HepG2 (cell line): ENCODE measurements around the gene ASIC2. TPM values are rescaled to one million over a fixed set of nuclear protein-coding genes. Genes with fewer than 3 reads are reported as not detected.

Experiments
- ATAC-seq: fragments of 200-7000 bp; cut with Tn5 transposase; 3 replicates; pipeline ENCODE4 v1.9.1; 2020; ENCODE audit warnings: mild to moderate bottlenecking, moderate library complexity
- BruUV-seq: library from RNA; stranded (reverse); fragments of 400-500 nt; replicated peaks from 2 replicates; lab custom pipeline; 2021; lab: Mats Ljungman, UMichigan
- CTCF ChIA-PET: fragments of 300-600 bp; formaldehyde crosslinking; extraction: SDS; loops from one replicate; lab custom pipeline; 2021; ENCODE audit warnings: low total read pairs, inconsistent platforms, low intra/inter-chr PET ratio; lab: Yijun Ruan, JAX
- POLR2A ChIA-PET: fragments of 350-600 bp; sonication (Branson Sonifier 250); formaldehyde crosslinking; loops from one replicate; lab custom pipeline; 2020; ENCODE audit warnings: antibody characterized with exemption, inconsistent platforms; lab: Yijun Ruan, JAX
- DNase-seq: peaks from one replicate; pipeline ENCODE4 v3.0.0-alpha.2; 2015; ENCODE audit warnings: low spot score
- FAIRE-seq: peaks from 3 replicates; lab custom pipeline; 2011; peaks lifted over from hg19 to GRCh38; lab: Jason Lieb, UNC
- H2AFZ ChIP-seq: one replicate; pipeline ENCODE4 v1.6.1; 2011; ENCODE audit warnings: low read length, inconsistent platforms
- H3K27ac ChIP-seq: fragments of 300-600 bp; 3 replicates; pipeline ENCODE4 v1.8.0; 2011; ENCODE audit warnings: mixed run types, mild to moderate bottlenecking, mixed read lengths, low read length, inconsistent platforms; ENCODE audit not compliant: insufficient read depth; ENCODE audit errors: extremely low read length
- H3K27me3 ChIP-seq, 2 experiments: fragments of 200-600 bp in 1 of 2; 2 replicates in 1 of 2; 3 replicates in 1 of 2; pipeline versions ENCODE4 v1.6.0 to v1.8.0; 2011; ENCODE audit warnings: low read length in 2 of 2, mild to moderate bottlenecking in 2 of 2, moderate library complexity in 2 of 2, inconsistent platforms in 1 of 2; ENCODE audit not compliant: insufficient read depth in 2 of 2, control insufficient read depth in 1 of 2
- H3K36me3 ChIP-seq, 2 experiments: fragments of 200-600 bp in 1 of 2; replicated peaks in 1 of 2; 2 replicates in 1 of 2; 3 replicates in 1 of 2; pipeline versions ENCODE4 v1.5.1 to v1.8.0; 2011; ENCODE audit warnings: low read length in 2 of 2, inconsistent platforms in 1 of 2; ENCODE audit not compliant: insufficient read depth in 2 of 2, control insufficient read depth in 1 of 2
- H3K4me1 ChIP-seq: 2 replicates; pipeline ENCODE4 v1.5.1; 2012; ENCODE audit warnings: low read length, inconsistent platforms; ENCODE audit not compliant: insufficient read depth
- H3K4me2 ChIP-seq: 2 replicates; pipeline ENCODE4 v1.6.0; 2011; ENCODE audit warnings: low read depth, low read length, inconsistent platforms
- H3K4me3 ChIP-seq, 3 experiments: fragments of 200-600 bp in 1 of 3; sonication (generic), shearing (Covaris generic) in 1 of 3; replicated peaks in 1 of 3; 2 replicates each; pipeline ENCODE4 v1.5.1; 2011 to 2016; ENCODE audit warnings: low read length in 3 of 3, inconsistent platforms in 2 of 3, low read depth in 2 of 3, mild to moderate bottlenecking in 2 of 3, control low read depth in 1 of 3, mixed read lengths in 1 of 3; ENCODE audit not compliant: insufficient read depth in 1 of 3
- H3K79me2 ChIP-seq: one replicate; pipeline ENCODE4 v1.6.1; 2011; ENCODE audit warnings: low read length, inconsistent platforms; ENCODE audit not compliant: insufficient read depth
- H3K9ac ChIP-seq: 2 replicates; pipeline ENCODE4 v1.6.0; 2011; ENCODE audit warnings: mild to moderate bottlenecking, low read depth, low read length, inconsistent platforms; ENCODE audit not compliant: insufficient read depth
- H3K9me3 ChIP-seq: 2 replicates; pipeline ENCODE4 v1.5.1; 2012; ENCODE audit warnings: mild to moderate bottlenecking, low read length
- H4K20me1 ChIP-seq: 2 replicates; pipeline ENCODE4 v1.6.0; 2011; ENCODE audit warnings: inconsistent platforms, mild to moderate bottlenecking, low read length, moderate library complexity; ENCODE audit not compliant: insufficient read depth
- ATF7 ChIP-seq, 2 experiments: fragments of 450-650 bp in 1 of 2; sonication (generic) in 1 of 2; formaldehyde crosslinking in 1 of 2; IDR thresholded peaks; 2 replicates each; pipeline versions ENCODE4 v1.4.0 to v1.6.1; 2016 to 2020; ENCODE audit warnings: antibody characterized with exemption in 1 of 2, mild to moderate bottlenecking in 1 of 2, missing genetic modification reagents in 1 of 2
- GATA4 ChIP-seq: sonication (generic); IDR thresholded peaks from 2 replicates; pipeline ENCODE4 v1.6.1; 2016; ENCODE audit warnings: antibody characterized with exemption, low read depth, borderline replicate concordance
- GTF3A ChIP-seq: sonication (generic); formaldehyde crosslinking; conservative IDR thresholded peaks from 2 replicates; pipeline ENCODE4 v1.4.0; 2020; ENCODE audit warnings: mild to moderate bottlenecking, missing genetic modification reagents
- HNRNPUL1 ChIP-seq: fragments of 200-400 bp; formaldehyde crosslinking; IDR thresholded peaks from 2 replicates; pipeline ENCODE4 v1.6.1; 2017; ENCODE audit warnings: low read depth, mild to moderate bottlenecking, low read length, moderate library complexity
- KMT2B ChIP-seq: IDR thresholded peaks from 2 replicates; pipeline ENCODE4 v1.6.1; 2016; ENCODE audit warnings: missing genetic modification reagents, missing compliant biosample characterization
- NFIC ChIP-seq: IDR thresholded peaks from 2 replicates; pipeline ENCODE4 v1.6.1; 2012; ENCODE audit warnings: mild to moderate bottlenecking, low read length, inconsistent platforms
- RAD51 ChIP-seq: fragments of 450-650 bp; IDR thresholded peaks from 2 replicates; pipeline ENCODE4 v1.6.1; 2016; ENCODE audit warnings: borderline replicate concordance
- SNAPC5 ChIP-seq: sonication (generic); formaldehyde crosslinking; IDR thresholded peaks from 2 replicates; pipeline ENCODE4 v1.8.1; 2023; ENCODE audit warnings: mild to moderate bottlenecking, missing genetic modification reagents, borderline replicate concordance
- TCF7 ChIP-seq: sonication (generic); IDR thresholded peaks from 2 replicates; pipeline ENCODE4 v1.6.1; 2016; ENCODE audit warnings: antibody characterized with exemption, low read depth
- ZFP36 ChIP-seq: fragments of 150-350 bp; IDR thresholded peaks from 2 replicates; pipeline ENCODE4 v1.6.1; 2018; ENCODE audit warnings: borderline replicate concordance, low read length, low read depth; ENCODE audit not compliant: partially characterized antibody
- ZKSCAN5 ChIP-seq: sonication (generic); formaldehyde crosslinking; IDR thresholded peaks from 2 replicates; pipeline ENCODE4 v1.5.1; 2020; ENCODE audit warnings: mild to moderate bottlenecking, missing genetic modification reagents
- ZNF354B ChIP-seq: sonication (generic); formaldehyde crosslinking; IDR thresholded peaks from 2 replicates; pipeline ENCODE4 v1.8.0; 2022; ENCODE audit warnings: mild to moderate bottlenecking, missing genetic modification reagents
- ZNF570 ChIP-seq: sonication (generic); formaldehyde crosslinking; IDR thresholded peaks from 2 replicates; pipeline ENCODE4 v1.4.0; 2020; ENCODE audit warnings: mild to moderate bottlenecking, missing genetic modification reagents, borderline replicate concordance
- ZNF576 ChIP-seq: sonication (generic); formaldehyde crosslinking; IDR thresholded peaks from 2 replicates; pipeline ENCODE4 v1.4.0; 2020; ENCODE audit warnings: mild to moderate bottlenecking, missing genetic modification reagents
- ZNF782 ChIP-seq: sonication (generic); formaldehyde crosslinking; IDR thresholded peaks from 2 replicates; pipeline ENCODE4 v1.4.0; 2020; ENCODE audit warnings: missing genetic modification reagents, mild to moderate bottlenecking, borderline replicate concordance
- ZNF788 ChIP-seq: sonication (generic); formaldehyde crosslinking; IDR thresholded peaks from 2 replicates; pipeline ENCODE4 v1.5.0; 2020; ENCODE audit warnings: mild to moderate bottlenecking, missing genetic modification reagents, borderline replicate concordance
- ZNF850 ChIP-seq: sonication (generic); formaldehyde crosslinking; conservative IDR thresholded peaks from 2 replicates; pipeline ENCODE4 v1.9.0; 2021; ENCODE audit warnings: mild to moderate bottlenecking, missing genetic modification reagents
- ZNF879 ChIP-seq: sonication (generic); formaldehyde crosslinking; IDR thresholded peaks from 2 replicates; pipeline ENCODE4 v1.8.1; 2023; ENCODE audit warnings: missing genetic modification reagents
- WGBS: methylation state at CpG from one replicate; pipeline ENCODE4 v1.1.6; 2017; ENCODE audit warnings: low lambda C conversion rate; 5-methylcytosine and 5-hydroxymethylcytosine counted together
- in situ Hi-C: cut with HindIII; loops from 2 replicates; pipeline ENCODE4 v1.10.0; 2017; ENCODE audit warnings: low pct_unique_long_range_greater_than_20kb; ENCODE audit not compliant: extremely low pct_ligation_motif_present
- intact Hi-C: fragments of 100-400 bp; cut with micrococcal nuclease; formaldehyde crosslinking; loops from one replicate; pipeline ENCODE4 v1.10.0; 2022; ENCODE audit not compliant: unreplicated experiment
- polyA plus RNA-seq, 8 experiments: library from polyadenylated mRNA; depleted of rRNA in 3 of 8; stranded (reverse) in 7 of 8; unstranded in 1 of 8; fragments of >200 nt; fragmentation: Illumina TruSeq in 4 of 8; extraction: Trizol in 4 of 8; gene quantifications; 2 replicates each; pipeline versions ENCODE4 v1.2.1 to v1.2.3, GENCODE V29; 2011 to 2016; ENCODE audit warnings: low read depth in 4 of 8, missing spikeins in 1 of 8, mixed read lengths in 1 of 8; ENCODE audit not compliant: insufficient read depth in 1 of 8
- total RNA-seq, 5 experiments: library from RNA; depleted of rRNA; stranded (reverse); fragments of >200 nt; fragmentation: Illumina TruSeq; extraction: Trizol; gene quantifications; 2 replicates each; pipeline ENCODE4 v1.2.3, GENCODE V29; 2016; ENCODE audit warnings: low read depth in 1 of 5
- TF ChIP-seq, protein P1 (sequence below): sonication (generic); formaldehyde crosslinking; conservative IDR thresholded peaks from 2 replicates; pipeline ENCODE4 v1.8.0; 2022; ENCODE audit warnings: mild to moderate bottlenecking, moderate library complexity, missing genetic modification reagents

ASIC2 gene
- total and polyA plus RNA-seq, 2 of the 13 experiments (the other 11 are each of a cell fraction or from before 2014, with no cell fraction given) = not detected

DNA sequence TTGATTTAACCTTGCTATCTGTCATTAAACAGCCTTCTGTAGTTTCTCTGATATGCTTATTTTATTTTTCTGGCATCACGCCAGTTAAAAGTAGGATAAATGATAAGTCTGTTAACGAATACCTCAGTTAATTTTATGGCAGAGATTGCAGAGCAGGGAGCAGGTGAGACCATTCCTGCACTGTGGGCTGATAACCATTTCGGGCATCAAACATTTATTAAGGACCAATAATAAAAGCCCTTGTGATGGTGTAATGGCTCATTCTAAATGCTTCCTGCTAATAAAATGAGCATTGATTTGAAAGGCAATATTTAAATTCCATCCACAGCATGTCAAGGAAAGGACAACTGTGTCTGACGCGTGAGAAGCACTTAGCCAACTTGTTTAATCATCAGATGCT is 94.1 kb downstream of the ASIC2 start:
- POLR2A ChIA-PET = no interaction called here
- H3K79me2 ChIP-seq = no peaks in the 10 kb centered on the region
- CTCF ChIA-PET = no interaction called here
- in situ Hi-C loops (no loop called here), intact Hi-C loops (no loop called here)
- H3K27ac ChIP-seq = no peak overlapping the region
- FAIRE-seq (no peak), DNase-seq (no peak), ATAC-seq (no peak)
- H3K4me1 ChIP-seq = no peaks in the 10 kb centered on the region
- H3K9me3 ChIP-seq = no peaks in the 10 kb centered on the region
- H3K36me3 ChIP-seq = no peaks in the 10 kb centered on the region
- WGBS = 7% methylated on average over 5 of the region's 5 CpGs
- TF ChIP-seq ZNF782 (no peak), GTF3A (no peak), RAD51 (no peak)
- no peak overlapping the region for H3K4me3 ChIP-seq
- no peak overlapping the region for H3K9ac ChIP-seq
- H4K20me1 ChIP-seq = no peaks in the 10 kb centered on the region
- H3K27me3 ChIP-seq = no peaks in the 10 kb centered on the region
- H2AFZ ChIP-seq = no peak overlapping the region
- BruUV-seq = no TSS peak
- no peak overlapping the region for H3K4me2 ChIP-seq

DNA sequence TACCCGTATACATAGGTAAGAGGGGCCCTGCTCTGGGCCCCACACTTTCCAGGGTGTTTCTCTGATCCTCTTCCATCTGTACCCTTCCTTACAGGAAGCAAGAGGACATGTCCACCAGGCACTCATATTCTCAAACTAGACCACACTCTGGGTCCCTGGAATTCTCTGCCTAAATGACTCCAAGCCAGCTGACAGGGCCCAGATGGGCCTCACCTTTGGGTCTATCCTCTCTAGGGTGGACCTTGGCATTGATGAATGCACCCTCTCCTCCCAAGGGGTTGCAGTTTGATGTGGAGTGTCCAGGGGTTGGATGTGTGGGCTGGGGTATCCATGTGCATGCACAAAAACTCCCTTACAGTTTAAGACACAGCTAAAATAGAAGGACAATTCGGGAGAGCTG is 95.8 kb downstream of the ASIC2 start:
- no peak overlapping the region for H2AFZ ChIP-seq
- H3K9ac ChIP-seq = no peak overlapping the region
- ChIA-PET POLR2A (no interaction called here), CTCF (no interaction called here)
- ATAC-seq (no peak), DNase-seq (no peak), FAIRE-seq (no peak)
- intact Hi-C loops = no loop called here
- no peaks in the 10 kb centered on the region for H3K4me1 ChIP-seq
- no peaks in the 10 kb centered on the region for H4K20me1 ChIP-seq
- no TSS peak for BruUV-seq
- H3K27ac ChIP-seq = no peak overlapping the region
- H3K27me3 ChIP-seq = peaks cover 0 to 3% of the 10 kb centered on the region in 2 experiments; a peak in 1 of 5 replicates
- H3K4me2 ChIP-seq = no peak overlapping the region
- no peaks in the 10 kb centered on the region for H3K79me2 ChIP-seq
- no peaks in the 10 kb centered on the region for H3K9me3 ChIP-seq
- H3K4me3 ChIP-seq = no peak overlapping the region
- H3K36me3 ChIP-seq = no peaks in the 10 kb centered on the region
- WGBS = 0% methylated on average over 1 of the region's 2 CpGs
- in situ Hi-C loops = no loop called here
- TF ChIP-seq ZKSCAN5 (no peak), HNRNPUL1 (no peak), ZNF788 (CRISPR knock-in tag) (no peak), SNAPC5 (CRISPR knock-in tag) (no peak), NFIC (no peak), ZFP36 (no peak), ZNF570 (no peak), GATA4 (no peak), ZNF879 (no peak), KMT2B (CRISPR knock-in tag) (no peak), TCF7 (no peak), ZNF354B (CRISPR knock-in tag) (no peak), ZNF850 (no peak), ATF7 (IDR thresholded peaks at IDR 0.05) (no peak), ATF7 (CRISPR knock-in tag; IDR thresholded peaks at IDR 0.05) (no peak), ZNF576 (CRISPR knock-in tag) (no peak)
- TF ChIP-seq, protein P1, sequence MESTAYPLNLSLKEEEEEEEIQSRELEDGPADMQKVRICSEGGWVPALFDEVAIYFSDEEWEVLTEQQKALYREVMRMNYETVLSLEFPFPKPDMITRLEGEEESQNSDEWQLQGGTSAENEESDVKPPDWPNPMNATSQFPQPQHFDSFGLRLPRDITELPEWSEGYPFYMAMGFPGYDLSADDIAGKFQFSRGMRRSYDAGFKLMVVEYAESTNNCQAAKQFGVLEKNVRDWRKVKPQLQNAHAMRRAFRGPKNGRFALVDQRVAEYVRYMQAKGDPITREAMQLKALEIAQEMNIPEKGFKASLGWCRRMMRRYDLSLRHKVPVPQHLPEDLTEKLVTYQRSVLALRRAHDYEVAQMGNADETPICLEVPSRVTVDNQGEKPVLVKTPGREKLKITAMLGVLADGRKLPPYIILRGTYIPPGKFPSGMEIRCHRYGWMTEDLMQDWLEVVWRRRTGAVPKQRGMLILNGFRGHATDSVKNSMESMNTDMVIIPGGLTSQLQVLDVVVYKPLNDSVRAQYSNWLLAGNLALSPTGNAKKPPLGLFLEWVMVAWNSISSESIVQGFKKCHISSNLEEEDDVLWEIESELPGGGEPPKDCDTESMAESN (CRISPR knock-in tag) = no peak
